Measurements from ENCODE around the gene CDC42SE2.
"Not testable (repeated sequence)": the region's sequence is repeated elsewhere in the genome, so short reads cannot be mapped to it uniquely, and the experiment has no call there.

Gene CDC42SE2

DNA sequence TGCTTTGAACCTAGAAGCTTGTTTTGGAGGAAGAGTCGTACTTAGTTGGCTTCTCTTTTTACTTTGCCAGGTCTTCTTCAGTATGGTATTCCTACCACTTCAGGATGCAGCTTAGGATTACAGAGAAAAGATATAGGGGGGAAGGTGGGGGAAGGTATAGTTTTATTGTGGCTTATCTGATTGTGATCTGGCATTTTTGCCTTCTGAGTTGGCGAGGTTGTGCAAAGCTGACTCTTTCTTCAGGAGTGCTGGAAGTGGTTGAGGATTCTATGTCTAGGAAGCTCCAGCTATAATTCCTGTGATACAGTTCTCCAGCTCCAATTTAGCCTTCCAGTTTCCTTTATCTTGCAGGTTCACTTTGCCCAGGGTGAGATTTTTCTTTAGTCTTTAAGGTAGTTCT, 7.0 kb downstream of the CDC42SE2 start:
- TF ChIP-seq ZFX (IDR thresholded peaks at IDR 0.05; ENCODE audit: borderline replicate concordance) = no peak
- TF ChIP-seq, protein P1, sequence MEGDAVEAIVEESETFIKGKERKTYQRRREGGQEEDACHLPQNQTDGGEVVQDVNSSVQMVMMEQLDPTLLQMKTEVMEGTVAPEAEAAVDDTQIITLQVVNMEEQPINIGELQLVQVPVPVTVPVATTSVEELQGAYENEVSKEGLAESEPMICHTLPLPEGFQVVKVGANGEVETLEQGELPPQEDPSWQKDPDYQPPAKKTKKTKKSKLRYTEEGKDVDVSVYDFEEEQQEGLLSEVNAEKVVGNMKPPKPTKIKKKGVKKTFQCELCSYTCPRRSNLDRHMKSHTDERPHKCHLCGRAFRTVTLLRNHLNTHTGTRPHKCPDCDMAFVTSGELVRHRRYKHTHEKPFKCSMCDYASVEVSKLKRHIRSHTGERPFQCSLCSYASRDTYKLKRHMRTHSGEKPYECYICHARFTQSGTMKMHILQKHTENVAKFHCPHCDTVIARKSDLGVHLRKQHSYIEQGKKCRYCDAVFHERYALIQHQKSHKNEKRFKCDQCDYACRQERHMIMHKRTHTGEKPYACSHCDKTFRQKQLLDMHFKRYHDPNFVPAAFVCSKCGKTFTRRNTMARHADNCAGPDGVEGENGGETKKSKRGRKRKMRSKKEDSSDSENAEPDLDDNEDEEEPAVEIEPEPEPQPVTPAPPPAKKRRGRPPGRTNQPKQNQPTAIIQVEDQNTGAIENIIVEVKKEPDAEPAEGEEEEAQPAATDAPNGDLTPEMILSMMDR (IDR thresholded peaks at IDR 0.05) = no peak
- no peak overlapping the region for H3K27ac ChIP-seq

DNA sequence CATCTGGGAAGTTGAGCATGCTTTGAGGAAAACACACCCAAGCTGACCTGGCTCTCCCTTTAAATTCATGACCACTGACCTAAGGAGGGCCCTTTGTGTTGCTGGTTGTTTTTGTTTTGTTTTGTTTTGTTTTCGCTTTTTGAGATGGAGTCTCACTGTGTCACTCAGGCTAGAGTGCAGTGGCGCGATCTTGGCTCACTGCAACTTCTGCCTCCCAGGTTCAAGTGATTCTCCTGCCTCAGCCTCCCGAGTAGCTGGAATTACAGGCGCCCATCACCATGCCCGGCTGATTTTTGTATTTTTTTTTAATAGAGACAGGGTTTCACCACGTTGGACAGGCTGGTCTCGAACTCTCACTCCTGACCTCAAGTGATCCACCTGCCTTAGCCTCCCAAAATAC, 8.0 kb downstream of the CDC42SE2 start:
- not testable (repeated sequence) for H3K27ac ChIP-seq

DNA sequence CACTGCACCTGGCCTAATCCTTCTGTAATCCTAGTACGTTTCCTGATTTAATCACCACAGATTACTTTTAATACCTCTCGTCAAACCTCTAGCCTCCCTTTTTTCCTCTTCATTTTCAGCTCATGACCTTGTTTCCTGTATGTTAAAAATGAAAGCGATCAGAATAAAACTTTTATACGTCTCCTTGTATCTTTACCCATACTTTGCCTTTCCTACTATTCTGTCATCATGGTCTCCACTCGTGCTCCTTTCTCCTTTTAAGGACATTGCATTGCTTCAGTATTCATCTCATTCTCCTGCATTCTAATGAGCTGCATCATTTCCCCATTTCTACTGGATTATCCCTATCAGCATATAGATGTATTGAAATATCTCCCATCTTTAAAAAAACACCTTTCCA, 8.5 kb downstream of the CDC42SE2 start:
- no peak overlapping the region for H3K27ac ChIP-seq
- TF ChIP-seq, protein P1 (IDR thresholded peaks at IDR 0.05) = no peak
- TF ChIP-seq ZFX (IDR thresholded peaks at IDR 0.05; ENCODE audit: borderline replicate concordance) = no peak

DNA sequence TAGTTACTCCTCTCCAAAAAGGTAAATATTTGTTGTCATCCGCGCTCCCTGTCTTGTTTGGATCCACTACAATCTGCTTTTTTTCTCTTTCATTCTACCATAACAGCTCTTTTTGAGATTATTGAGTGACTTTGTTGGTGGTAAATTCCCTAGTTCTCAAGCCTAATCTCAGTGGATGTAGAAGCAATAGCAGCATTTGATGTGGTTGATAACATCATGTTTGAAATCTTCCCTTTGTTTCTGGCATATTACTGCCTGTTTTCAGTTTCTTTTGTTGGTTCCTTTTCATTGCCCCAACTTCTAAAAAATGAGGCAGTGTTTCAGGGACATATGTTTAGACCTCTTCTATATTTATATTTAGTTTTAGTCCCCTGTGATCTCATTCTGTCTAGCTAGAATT, 8.9 kb downstream of the CDC42SE2 start:
- TF ChIP-seq ZFX (IDR thresholded peaks at IDR 0.05; ENCODE audit: borderline replicate concordance) = no peak
- TF ChIP-seq, protein P1 (IDR thresholded peaks at IDR 0.05) = no peak
- H3K27ac ChIP-seq = no peak overlapping the region

DNA sequence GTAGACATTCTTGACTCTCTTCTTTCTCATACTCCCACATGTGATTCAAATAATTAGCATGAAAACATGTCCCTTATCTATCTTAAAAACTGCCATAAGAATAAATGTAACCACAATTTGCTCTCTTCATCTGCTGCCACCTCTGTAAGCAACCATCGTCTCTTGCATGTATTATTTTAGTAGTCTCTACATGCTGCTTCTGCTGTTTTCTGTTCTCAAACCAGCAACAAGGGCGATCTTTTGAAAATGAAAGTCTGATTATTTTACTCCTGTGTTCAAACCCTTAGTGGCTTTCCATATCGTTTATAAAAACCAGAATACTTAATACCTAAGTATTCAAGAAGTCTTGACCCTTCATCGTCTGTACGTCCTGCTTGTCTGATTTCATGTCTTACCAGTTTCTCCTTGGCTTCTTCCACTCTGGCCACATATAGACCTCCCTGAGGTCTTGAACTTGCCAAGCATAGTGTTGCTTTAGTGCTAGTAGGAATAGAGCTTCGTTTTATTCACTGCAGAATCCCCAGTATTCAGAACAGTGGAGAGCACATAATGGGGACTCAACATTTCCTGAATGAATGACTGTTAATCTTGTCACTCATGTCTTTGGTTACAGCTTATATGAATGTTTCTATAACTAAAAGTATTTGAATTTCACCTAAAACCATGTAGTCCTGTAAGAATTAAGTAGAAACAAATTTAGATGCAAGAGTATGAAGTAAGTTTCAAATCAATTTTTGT, 10.6 kb downstream of the CDC42SE2 start:
- TF ChIP-seq, protein P1 (IDR thresholded peaks at IDR 0.05) = no peak
- no peak for TF ChIP-seq ZFX (IDR thresholded peaks at IDR 0.05; ENCODE audit: borderline replicate concordance)
- no peak overlapping the region for H3K27ac ChIP-seq

DNA sequence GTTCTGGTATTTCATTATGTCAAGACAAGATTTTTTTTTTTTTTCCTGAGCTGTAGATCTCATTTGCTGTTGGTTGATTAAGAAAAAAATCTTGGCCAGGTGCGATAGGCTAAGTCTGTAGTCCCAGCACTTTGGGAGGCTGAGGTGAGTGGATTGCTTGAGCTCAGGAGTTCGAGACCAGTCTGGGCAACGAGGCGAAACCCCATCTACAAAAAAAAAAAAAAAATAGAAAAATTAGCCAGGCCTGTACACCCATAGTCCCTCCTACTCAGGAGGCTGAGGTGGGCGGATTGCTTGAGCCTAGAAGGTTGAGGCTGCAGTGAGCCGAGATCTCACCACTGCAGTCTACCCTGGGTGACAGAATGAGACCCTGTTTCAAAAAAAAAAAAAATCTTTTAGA, 12.2 kb downstream of the CDC42SE2 start:
- TF ChIP-seq, protein P1 (IDR thresholded peaks at IDR 0.05) = no peak
- TF ChIP-seq ZFX (IDR thresholded peaks at IDR 0.05; ENCODE audit: borderline replicate concordance) = no peak

DNA sequence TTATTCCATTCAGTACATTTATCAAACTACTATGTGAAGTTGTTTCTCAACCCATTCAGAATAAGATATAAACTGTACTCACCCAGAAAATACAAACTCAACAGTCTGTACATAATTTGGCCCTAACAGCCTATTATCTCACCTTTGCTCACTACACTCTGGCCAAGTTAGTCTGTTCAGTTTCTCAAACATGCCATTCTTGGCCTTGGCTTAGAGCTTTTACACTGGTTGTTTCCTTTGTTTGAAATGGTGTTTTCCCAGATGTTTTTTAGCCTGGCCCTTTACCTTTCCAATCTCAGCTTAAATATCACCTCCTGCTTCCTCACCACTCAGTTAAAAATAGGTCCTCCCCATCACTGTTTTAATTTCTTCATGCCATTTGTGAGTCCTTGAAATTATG, 13.6 kb downstream of the CDC42SE2 start:
- no peak overlapping the region for H3K27ac ChIP-seq
- no peak for TF ChIP-seq ZFX (IDR thresholded peaks at IDR 0.05; ENCODE audit: borderline replicate concordance)
- TF ChIP-seq, protein P1 (IDR thresholded peaks at IDR 0.05) = no peak

More for the DNA sequence above, 12.2 kb downstream of the CDC42SE2 start:
- no peak overlapping the region for H3K27ac ChIP-seq
